Measurements from ENCODE around the gene RNMT. TPM values are rescaled to one million over a fixed set of nuclear protein-coding genes. Genes with fewer than 3 reads are reported as not detected.

Gene RNMT
- total and polyA plus RNA-seq, 2 of the 4 experiments (the other 2 are of a cell fraction): 13.3 to 13.6 TPM

GRCh38 chr18:13700153-13700552 is 26.3 kb upstream of the RNMT start:
- Histone ChIP-seq H2BK120ac (ENCODE audit: low read depth, low read length) (no peak overlapping the region), H3K23ac (ENCODE audit: low read depth, low read length) (no peak overlapping the region), H3K27ac (ENCODE audit: insufficient read depth, low read length) (no peak overlapping the region), H3K56ac (ENCODE audit: extremely low read depth, insufficient read depth, low read length) (no peak overlapping the region), H4K5ac (ENCODE audit: low read depth, low read length) (no peak overlapping the region), H3K4me2 (ENCODE audit: low read depth, low read length) (no peak overlapping the region), H3K79me1 (ENCODE audit: low read depth in 1 of 2, low read length in 2 of 2) (peaks cover 8 to 18% of the 10 kb centered on the region in 2 experiments), H3K4ac (ENCODE audit: low read depth, low read length) (no peak overlapping the region), H2BK20ac (ENCODE audit: low read depth, low read length) (no peak overlapping the region), H2AFZ (replicated peaks; ENCODE audit: low read length, poor library complexity) (no peak overlapping the region), H3K4me1 (ENCODE audit: control insufficient read depth, insufficient read depth, low read length) (no peaks in the 10 kb centered on the region), H3K36me3 (ENCODE audit: control insufficient read depth, insufficient read depth, low read length) (peaks cover 1% of the 10 kb centered on the region; the same call in 1 of the 2 replicates), H3K9me3 (ENCODE audit: control insufficient read depth, insufficient read depth, low read length) (peaks cover 8% of the 10 kb centered on the region), H2AK5ac (ENCODE audit: low read depth, low read length) (no peak overlapping the region), H3K4me3 (ENCODE audit: insufficient read depth, low read depth, low read length) (no peak overlapping the region), H2AK9ac (replicated peaks; ENCODE audit: low read depth, low read length, poor library complexity) (no peak overlapping the region), H4K91ac (ENCODE audit: insufficient read depth, low read depth, low read length) (no peak overlapping the region), H3K9me1 (ENCODE audit: insufficient read depth, low read length) (no peaks in the 10 kb centered on the region), H2BK15ac (ENCODE audit: low read depth, low read length) (no peak overlapping the region), H3K18ac (ENCODE audit: low read depth, low read length) (no peak overlapping the region), H2BK5ac (ENCODE audit: low read depth, low read length, poor library complexity, severe bottlenecking) (no peak overlapping the region), H3K9ac (ENCODE audit: low read depth, low read length) (no peak overlapping the region), H4K8ac (ENCODE audit: low read depth in 2 of 2, low read length in 2 of 2) (no peak overlapping the region), H3K14ac (replicated peaks; ENCODE audit: low read depth, low read length) (no peak overlapping the region), H3K27me3 (ENCODE audit: control insufficient read depth, insufficient read depth, low read length) (no peaks in the 10 kb centered on the region), H4K20me1 (ENCODE audit: insufficient read depth, low read length) (peaks cover 14% of the 10 kb centered on the region)
- POLR2A ChIA-PET (ENCODE audit: unreplicated experiment): no interaction called here
- in situ Hi-C loops (cut with MboI; ENCODE audit: low sequenced_read_pairs) (no loop called here), intact Hi-C loops (cut with micrococcal nuclease) (no loop called here), dilution Hi-C loops (cut with HindIII; ENCODE audit: low sequenced_read_pairs, unreplicated experiment) (no loop called here)
- ATAC-seq (ENCODE audit: low read depth) (no peak), DNase-seq (no peak)
- no CpG with 5 or more reads among the region's 1 CpG for WGBS, 2 experiments (ENCODE audit: extremely low coverage in 2 of 2, insufficient read length in 1 of 2)
- CTCF ChIA-PET: no interaction called here
- no peak for TF ChIP-seq NFE2L2 (IDR thresholded peaks at IDR 0.05; ENCODE audit: low read depth, low read length)
- TF ChIP-seq MAZ (IDR thresholded peaks at IDR 0.05; ENCODE audit: borderline replicate concordance, low read depth, low read length): no peak
- TF ChIP-seq, protein P1, sequence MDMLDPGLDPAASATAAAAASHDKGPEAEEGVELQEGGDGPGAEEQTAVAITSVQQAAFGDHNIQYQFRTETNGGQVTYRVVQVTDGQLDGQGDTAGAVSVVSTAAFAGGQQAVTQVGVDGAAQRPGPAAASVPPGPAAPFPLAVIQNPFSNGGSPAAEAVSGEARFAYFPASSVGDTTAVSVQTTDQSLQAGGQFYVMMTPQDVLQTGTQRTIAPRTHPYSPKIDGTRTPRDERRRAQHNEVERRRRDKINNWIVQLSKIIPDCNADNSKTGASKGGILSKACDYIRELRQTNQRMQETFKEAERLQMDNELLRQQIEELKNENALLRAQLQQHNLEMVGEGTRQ (IDR thresholded peaks at IDR 0.05; ENCODE audit: low read depth, low read length): no peak
- TF ChIP-seq RAD21 (IDR thresholded peaks at IDR 0.05; ENCODE audit: low read length): no peak
- no peak for TF ChIP-seq FOS (IDR thresholded peaks at IDR 0.05; ENCODE audit: low read depth, low read length)
- no TSS peak for BruUV-seq (replicated peaks)
